K562 (cell line): ENCODE results near the gene CAMK2D. TPM values are rescaled to one million over a fixed set of nuclear protein-coding genes. Genes with fewer than 3 reads are reported as not detected.

Experiments
- ATAC-seq: fragments of 200-7000 bp; cut with Tn5 transposase; 3 replicates; pipeline ENCODE4 v1.9.1; 2020; ENCODE audit warnings: moderate library complexity
- BruUV-seq: library from RNA; stranded (reverse); fragments of 400-500 nt; replicated peaks from 2 replicates; lab custom pipeline; 2021; lab: Mats Ljungman, UMichigan
- CTCF ChIA-PET: fragments of 300-600 bp; formaldehyde crosslinking; extraction: SDS; loops from one replicate; lab custom pipeline; 2021; ENCODE audit warnings: low intra/inter-chr PET ratio; lab: Yijun Ruan, JAX
- POLR2A ChIA-PET: fragments of 300-600, 350-650 bp; sonication (Branson Sonifier 250); formaldehyde crosslinking; extraction: SDS; loops from one replicate; lab custom pipeline; 2021; ENCODE audit warnings: antibody characterized with exemption, inconsistent platforms; lab: Yijun Ruan, JAX
- DNase-seq, 4 experiments: peaks; one replicate each; pipeline versions ENCODE4 v3.0.0 to v3.0.0-alpha.2; 2011 to 2018; ENCODE audit warnings: low spot score in 3 of 4, mixed read lengths in 3 of 4; ENCODE audit errors: extremely low read depth in 1 of 4
- FAIRE-seq: peaks from 2 replicates; lab custom pipeline; 2011; peaks lifted over from hg19 to GRCh38; lab: Jason Lieb, UNC
- H2AFZ ChIP-seq: 2 replicates; pipeline ENCODE4 v1.6.0; 2011; ENCODE audit warnings: low read depth, low read length, control low read depth, inconsistent platforms
- H3K27ac ChIP-seq: fragments of 200-600 bp; 3 replicates; pipeline ENCODE4 v1.8.0; 2011; ENCODE audit warnings: low read depth, mild to moderate bottlenecking, control low read depth, inconsistent platforms, low read length, moderate library complexity, mixed read lengths; ENCODE audit errors: extremely low read depth
- H3K27me3 ChIP-seq, 2 experiments: fragments of 300-600 bp in 1 of 2; 2 replicates in 1 of 2; 3 replicates in 1 of 2; pipeline versions ENCODE4 v1.6.0 to v1.8.0; 2011; ENCODE audit warnings: inconsistent platforms in 2 of 2, low read length in 2 of 2, mild to moderate bottlenecking in 1 of 2, mixed read lengths in 1 of 2, moderate library complexity in 1 of 2; ENCODE audit not compliant: control insufficient read depth in 2 of 2, insufficient read depth in 2 of 2
- H3K36me3 ChIP-seq: fragments of 300-600 bp; 3 replicates; pipeline ENCODE4 v1.8.0; 2011; ENCODE audit warnings: mild to moderate bottlenecking, low read length, inconsistent platforms; ENCODE audit not compliant: control insufficient read depth, insufficient read depth
- H3K4me1 ChIP-seq, 2 experiments: fragments of 200-600 bp in 1 of 2; replicated peaks in 1 of 2; 2 replicates in 1 of 2; 3 replicates in 1 of 2; pipeline versions ENCODE4 v1.5.1 to v1.8.0; 2011; ENCODE audit warnings: inconsistent platforms in 2 of 2, low read length in 2 of 2, mild to moderate bottlenecking in 1 of 2, mixed read lengths in 1 of 2, moderate library complexity in 1 of 2; ENCODE audit not compliant: control insufficient read depth in 2 of 2, insufficient read depth in 2 of 2
- H3K4me2 ChIP-seq: 2 replicates; pipeline ENCODE4 v1.6.1; 2011; ENCODE audit warnings: low read length, control low read depth, inconsistent platforms, mixed read lengths; ENCODE audit not compliant: insufficient read depth
- H3K4me3 ChIP-seq: fragments of 200-600 bp; sonication (generic), shearing (Covaris generic); 2 replicates; pipeline ENCODE4 v1.5.1; 2016; ENCODE audit warnings: control low read depth, inconsistent platforms
- H3K79me2 ChIP-seq: fragments of 200-600 bp; 3 replicates; pipeline ENCODE4 v1.8.0; 2011; ENCODE audit warnings: low read length, inconsistent platforms; ENCODE audit not compliant: control insufficient read depth, insufficient read depth
- H3K9ac ChIP-seq, 2 experiments: 2 replicates each; pipeline versions ENCODE4 v1.6.0 to v1.6.1; 2011; ENCODE audit warnings: low read depth in 2 of 2, low read length in 2 of 2, control low read depth in 1 of 2, inconsistent platforms in 1 of 2, mild to moderate bottlenecking in 1 of 2, mixed read lengths in 1 of 2; ENCODE audit not compliant: insufficient read depth in 1 of 2
- H3K9me1 ChIP-seq: one replicate; pipeline ENCODE4 v1.6.0; 2011; ENCODE audit warnings: inconsistent platforms, mild to moderate bottlenecking, low read length, moderate library complexity; ENCODE audit not compliant: control insufficient read depth, insufficient read depth
- H3K9me3 ChIP-seq: replicated peaks from 2 replicates; pipeline ENCODE4 v1.5.1; 2011; ENCODE audit warnings: low read depth, low read length, inconsistent platforms; ENCODE audit not compliant: control insufficient read depth, insufficient read depth
- H4K20me1 ChIP-seq: replicated peaks from 2 replicates; pipeline ENCODE4 v1.6.1; 2011; ENCODE audit warnings: low read length, inconsistent platforms, mixed read lengths; ENCODE audit not compliant: control insufficient read depth, insufficient read depth
- BCL6 ChIP-seq: fragments of 250-450 bp; sonication (Bioruptor Pico); IDR thresholded peaks from 2 replicates; pipeline ENCODE4 v1.4.0; 2020
- BRD4 ChIP-seq: fragments of 200-600 bp; sonication (generic); IDR thresholded peaks from 2 replicates; pipeline ENCODE4 v1.6.1; 2017; ENCODE audit warnings: inconsistent platforms
- DIDO1 ChIP-seq: fragments of 450-650 bp; IDR thresholded peaks from 2 replicates; pipeline ENCODE4 v1.6.1; 2016; ENCODE audit warnings: low read depth, missing biosample characterization, missing genetic modification characterization
- ERF ChIP-seq: fragments of 450-650 bp; formaldehyde crosslinking; IDR thresholded peaks from 2 replicates; pipeline ENCODE4 v1.4.0; 2020; ENCODE audit warnings: mild to moderate bottlenecking, mixed read lengths
- FOSL1 ChIP-seq: fragments of 200-800 bp; sonication (Bioruptor generic); conservative IDR thresholded peaks from 2 replicates; pipeline ENCODE4 v1.6.1; 2016; ENCODE audit warnings: missing genetic modification characterization, missing compliant biosample characterization
- HDAC3 ChIP-seq: fragments of 450-650 bp; IDR thresholded peaks from 2 replicates; pipeline ENCODE4 v1.6.1; 2018; ENCODE audit warnings: borderline replicate concordance, mild to moderate bottlenecking, moderate library complexity; ENCODE audit not compliant: partially characterized antibody
- ILK ChIP-seq: fragments of 450-650 bp; IDR thresholded peaks from 2 replicates; pipeline ENCODE4 v1.6.1; 2016; ENCODE audit warnings: missing genetic modification characterization, low read depth, mild to moderate bottlenecking, missing compliant biosample characterization, moderate library complexity, borderline replicate concordance
- RBBP5 ChIP-seq: fragments of 200-600 bp; sonication (generic); IDR thresholded peaks from 2 replicates; pipeline ENCODE4 v1.6.1; 2012; ENCODE audit warnings: borderline replicate concordance, mild to moderate bottlenecking, low read length, control low read depth, inconsistent platforms; ENCODE audit not compliant: insufficient read depth, poor library complexity, severe bottlenecking
- XRCC3 ChIP-seq: fragments of 450-650 bp; IDR thresholded peaks from 2 replicates; pipeline ENCODE4 v1.6.1; 2017; ENCODE audit warnings: mild to moderate bottlenecking, moderate library complexity
- ZFP30 ChIP-seq: fragments of 250-450 bp; sonication (Bioruptor Pico); IDR thresholded peaks from 2 replicates; pipeline ENCODE4 v1.8.0; 2022; ENCODE audit warnings: moderate library complexity, mild to moderate bottlenecking, inconsistent platforms, borderline replicate concordance
- WGBS: fragments of 100-300 bp; shearing (Covaris generic); methylation state at CpG from one replicate; pipeline ENCODE4 v1.1.6; 2016; ENCODE audit warnings: low coverage, mixed read lengths; ENCODE audit not compliant: insufficient coverage; ENCODE audit errors: missing lambda C conversion rate; 5-methylcytosine and 5-hydroxymethylcytosine counted together
- in situ Hi-C: fragments of 300-500 bp; cut with MboI; formaldehyde crosslinking; loops from 4 replicates; pipeline ENCODE4 v1.15.0; 2018; ENCODE audit warnings: inconsistent platforms, mixed read lengths
- intact Hi-C: fragments of 100-400 bp; cut with micrococcal nuclease; formaldehyde crosslinking; loops from 2 replicates; pipeline ENCODE4 v1.14.2; 2022
- polyA plus RNA-seq, 8 experiments: library from polyadenylated mRNA; depleted of rRNA in 4 of 8; stranded (reverse) in 5 of 8; unstranded in 3 of 8; fragments of >200 nt; fragmentation: Nextera tagmentation in 2 of 8; fragmentation: Illumina TruSeq in 1 of 8; extraction: Ambion mirVana in 2 of 8; extraction: Trizol in 1 of 8; gene quantifications; 2 replicates each; pipeline versions ENCODE4 v1.2.1 to v1.2.3, GENCODE V29; 2011 to 2014; ENCODE audit warnings: inconsistent platforms in 1 of 8, missing spikeins in 1 of 8
- total RNA-seq, 7 experiments: library from RNA; depleted of rRNA in 6 of 7; stranded (reverse); fragments of >200 nt in 6 of 7; fragmentation: Illumina TruSeq in 2 of 7; extraction: Trizol in 2 of 7; gene quantifications; 2 replicates each; pipeline versions ENCODE4 v1.2.1 to v1.2.3, GENCODE V29; 2011 to 2021; ENCODE audit warnings: low replicate concordance in 1 of 7
- TF ChIP-seq, protein P1 (sequence below): fragments of 450-650 bp; formaldehyde crosslinking; IDR thresholded peaks from 2 replicates; pipeline ENCODE4 v1.4.0; 2020; ENCODE audit warnings: mild to moderate bottlenecking, moderate library complexity
- TF ChIP-seq, protein P2 (sequence below): sonication (generic); formaldehyde crosslinking; IDR thresholded peaks from 2 replicates; pipeline ENCODE4 v1.8.1; 2023; ENCODE audit warnings: mild to moderate bottlenecking, missing genetic modification reagents
- TF ChIP-seq, protein P3 (sequence below): sonication (generic); formaldehyde crosslinking; IDR thresholded peaks from 2 replicates; pipeline ENCODE4 v1.8.0; 2022; ENCODE audit warnings: missing genetic modification reagents, mild to moderate bottlenecking, borderline replicate concordance

CAMK2D gene
- total and polyA plus RNA-seq, 9 of the 15 experiments (the other 6 are each of a cell fraction or from before 2014, with no cell fraction given), result 0.01 to 0.33 (median 0.04) TPM; not detected in 2

DNA sequence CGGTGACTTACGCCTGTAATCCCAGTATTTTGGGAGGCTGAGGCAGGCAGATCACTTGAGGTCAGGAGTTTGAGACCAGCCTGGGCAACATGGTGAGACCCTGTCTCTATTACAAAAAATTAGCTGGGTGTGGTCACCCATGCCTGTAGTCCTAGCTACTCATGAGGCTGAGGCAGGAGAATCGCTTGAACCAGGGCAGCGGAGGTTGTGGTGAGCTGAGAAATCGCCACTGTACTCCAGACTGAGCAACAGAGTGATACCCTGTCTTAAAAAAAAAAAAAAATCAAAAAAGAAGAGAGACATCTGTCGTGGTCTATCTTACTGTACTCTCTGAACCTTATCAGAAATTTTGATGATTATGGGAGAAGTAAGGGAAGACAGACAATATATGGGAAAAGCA lies 144.3 kb downstream of the CAMK2D start:
- in situ Hi-C loops (no loop called here), intact Hi-C loops (no loop called here)
- Histone ChIP-seq H3K4me2 (no peak overlapping the region), H4K20me1 (no peaks in the 10 kb centered on the region), H3K4me1 (no peaks in the 10 kb centered on the region; a peak in 1 of 5 replicates), H3K27ac (no peak overlapping the region), H3K9ac (no peak overlapping the region), H3K9me3 (no peaks in the 10 kb centered on the region), H3K4me3 (no peak overlapping the region), H2AFZ (no peak overlapping the region), H3K36me3 (no peaks in the 10 kb centered on the region), H3K27me3 (no peaks in the 10 kb centered on the region), H3K9me1 (no peaks in the 10 kb centered on the region), H3K79me2 (no peaks in the 10 kb centered on the region)
- CTCF ChIA-PET, result no interaction called here
- BruUV-seq, result no TSS peak
- DNase-seq, result no peak
- FAIRE-seq, result no peak
- ATAC-seq, result no peak
- POLR2A ChIA-PET, result no interaction called here
- no peak for TF ChIP-seq ERF
- TF ChIP-seq, protein P1, sequence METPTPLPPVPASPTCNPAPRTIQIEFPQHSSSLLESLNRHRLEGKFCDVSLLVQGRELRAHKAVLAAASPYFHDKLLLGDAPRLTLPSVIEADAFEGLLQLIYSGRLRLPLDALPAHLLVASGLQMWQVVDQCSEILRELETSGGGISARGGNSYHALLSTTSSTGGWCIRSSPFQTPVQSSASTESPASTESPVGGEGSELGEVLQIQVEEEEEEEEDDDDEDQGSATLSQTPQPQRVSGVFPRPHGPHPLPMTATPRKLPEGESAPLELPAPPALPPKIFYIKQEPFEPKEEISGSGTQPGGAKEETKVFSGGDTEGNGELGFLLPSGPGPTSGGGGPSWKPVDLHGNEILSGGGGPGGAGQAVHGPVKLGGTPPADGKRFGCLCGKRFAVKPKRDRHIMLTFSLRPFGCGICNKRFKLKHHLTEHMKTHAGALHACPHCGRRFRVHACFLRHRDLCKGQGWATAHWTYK (CRISPR knock-in tag), result no peak
- WGBS, result 27% methylated on average over 5 of the region's 6 CpGs

DNA sequence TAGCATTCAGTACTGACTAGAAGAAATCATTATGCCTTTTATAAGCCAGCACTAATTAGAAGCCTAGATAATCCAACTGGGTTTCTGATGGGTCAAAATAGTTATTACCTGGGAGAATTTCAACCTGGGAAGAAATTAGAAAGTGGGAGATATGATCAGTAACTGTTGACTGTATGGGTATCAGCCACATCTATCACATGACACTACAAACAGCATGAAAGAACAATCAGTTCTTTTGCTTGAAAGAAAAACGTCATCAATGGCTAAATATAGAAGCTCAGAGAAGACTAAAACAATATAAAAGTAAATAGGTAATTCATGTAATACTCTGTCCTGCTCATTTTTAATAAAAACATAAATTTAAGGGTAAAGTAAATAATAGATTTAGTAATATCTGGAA lies 145.1 kb downstream of the CAMK2D start:
- Histone ChIP-seq H4K20me1 (no peaks in the 10 kb centered on the region), H3K4me2 (no peak overlapping the region), H3K9me1 (no peaks in the 10 kb centered on the region), H3K36me3 (no peaks in the 10 kb centered on the region), H3K9me3 (no peaks in the 10 kb centered on the region), H2AFZ (no peak overlapping the region), H3K4me3 (no peak overlapping the region), H3K9ac (no peak overlapping the region), H3K79me2 (no peaks in the 10 kb centered on the region)
- in situ Hi-C loops, result no loop called here
- POLR2A ChIA-PET, result no interaction called here
- DNase-seq (no peak), ATAC-seq (no peak)
- intact Hi-C loops, result no loop called here
- TF ChIP-seq, protein P2, sequence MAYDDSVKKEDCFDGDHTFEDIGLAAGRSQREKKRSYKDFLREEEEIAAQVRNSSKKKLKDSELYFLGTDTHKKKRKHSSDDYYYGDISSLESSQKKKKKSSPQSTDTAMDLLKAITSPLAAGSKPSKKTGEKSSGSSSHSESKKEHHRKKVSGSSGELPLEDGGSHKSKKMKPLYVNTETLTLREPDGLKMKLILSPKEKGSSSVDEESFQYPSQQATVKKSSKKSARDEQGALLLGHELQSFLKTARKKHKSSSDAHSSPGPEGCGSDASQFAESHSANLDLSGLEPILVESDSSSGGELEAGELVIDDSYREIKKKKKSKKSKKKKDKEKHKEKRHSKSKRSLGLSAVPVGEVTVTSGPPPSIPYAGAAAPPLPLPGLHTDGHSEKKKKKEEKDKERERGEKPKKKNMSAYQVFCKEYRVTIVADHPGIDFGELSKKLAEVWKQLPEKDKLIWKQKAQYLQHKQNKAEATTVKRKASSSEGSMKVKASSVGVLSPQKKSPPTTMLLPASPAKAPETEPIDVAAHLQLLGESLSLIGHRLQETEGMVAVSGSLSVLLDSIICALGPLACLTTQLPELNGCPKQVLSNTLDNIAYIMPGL (CRISPR knock-in tag), result no peak
- TF ChIP-seq XRCC3 (no peak), RBBP5 (no peak), BRD4 (no peak), ZFP30 (CRISPR knock-in tag) (no peak), BCL6 (CRISPR knock-in tag) (no peak), ILK (tag) (no peak), DIDO1 (tag) (no peak), FOSL1 (tag) (no peak), HDAC3 (no peak)
- TF ChIP-seq, protein P3, sequence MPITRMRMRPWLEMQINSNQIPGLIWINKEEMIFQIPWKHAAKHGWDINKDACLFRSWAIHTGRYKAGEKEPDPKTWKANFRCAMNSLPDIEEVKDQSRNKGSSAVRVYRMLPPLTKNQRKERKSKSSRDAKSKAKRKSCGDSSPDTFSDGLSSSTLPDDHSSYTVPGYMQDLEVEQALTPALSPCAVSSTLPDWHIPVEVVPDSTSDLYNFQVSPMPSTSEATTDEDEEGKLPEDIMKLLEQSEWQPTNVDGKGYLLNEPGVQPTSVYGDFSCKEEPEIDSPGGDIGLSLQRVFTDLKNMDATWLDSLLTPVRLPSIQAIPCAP (CRISPR knock-in tag), result no peak
- TF ChIP-seq, all 486 proteins: peak for 0
- 4% methylated on average over 1 of the region's 1 CpG for WGBS
- CTCF ChIA-PET, result no interaction called here
- H3K27ac ChIP-seq, result no peak overlapping the region
- no peak for FAIRE-seq
- H3K27me3 ChIP-seq, result no peaks in the 10 kb centered on the region
- BruUV-seq, result no TSS peak
- no peaks in the 10 kb centered on the region; a peak in 1 of 5 replicates for H3K4me1 ChIP-seq
